HepG2 (cell line): Measurements from ENCODE around the gene PRSS53. TPM values are rescaled to one million over a fixed set of nuclear protein-coding genes. Genes with fewer than 3 reads are reported as not detected.

ENCODE experiments used
- ATF2 ChIP-seq: sonication (generic); formaldehyde crosslinking; IDR thresholded peaks from 2 replicates; pipeline ENCODE4 v1.4.0; 2020; ENCODE audit warnings: missing genetic modification reagents
- CREB3 ChIP-seq: sonication (generic); formaldehyde crosslinking; IDR thresholded peaks from 2 replicates; pipeline ENCODE4 v1.5.0; 2020; ENCODE audit warnings: missing genetic modification reagents
- GFI1 ChIP-seq: sonication (generic); formaldehyde crosslinking; IDR thresholded peaks from 2 replicates; pipeline ENCODE4 v1.5.0; 2020; ENCODE audit warnings: missing genetic modification reagents, mild to moderate bottlenecking, borderline replicate concordance
- HDAC2 ChIP-seq: sonication (generic); formaldehyde crosslinking; IDR thresholded peaks from 2 replicates; pipeline ENCODE4 v1.4.0; 2020; ENCODE audit warnings: missing genetic modification reagents
- HMG20A ChIP-seq: IDR thresholded peaks from 2 replicates; pipeline ENCODE4 v1.6.1; 2016; ENCODE audit warnings: borderline replicate concordance
- MAZ ChIP-seq, 2 experiments: sonication (generic) in 1 of 2; formaldehyde crosslinking in 1 of 2; IDR thresholded peaks; 2 replicates each; pipeline versions ENCODE4 v1.5.0 to v1.6.1; 2012 to 2020; ENCODE audit warnings: low read depth in 2 of 2, mild to moderate bottlenecking in 2 of 2, borderline replicate concordance in 1 of 2, improper control_type of control experiment in 1 of 2, low read length in 1 of 2, missing genetic modification reagents in 1 of 2, moderate library complexity in 1 of 2
- MTA3 ChIP-seq: sonication (generic); formaldehyde crosslinking; IDR thresholded peaks from 2 replicates; pipeline ENCODE4 v1.4.0; 2020; ENCODE audit warnings: missing genetic modification reagents
- NFIB ChIP-seq: sonication (generic); formaldehyde crosslinking; IDR thresholded peaks from 2 replicates; pipeline ENCODE4 v1.9.0; 2021; ENCODE audit warnings: missing genetic modification reagents, mild to moderate bottlenecking, borderline replicate concordance
- NFKB2 ChIP-seq: sonication (generic); formaldehyde crosslinking; IDR thresholded peaks from 2 replicates; pipeline ENCODE4 v1.4.0; 2020; ENCODE audit warnings: missing genetic modification reagents, borderline replicate concordance
- NR0B2 ChIP-seq: sonication (generic); formaldehyde crosslinking; IDR thresholded peaks from 2 replicates; pipeline ENCODE4 v1.4.0; 2020; ENCODE audit warnings: mild to moderate bottlenecking, missing genetic modification reagents
- SMAD1 ChIP-seq: sonication (generic); formaldehyde crosslinking; IDR thresholded peaks from 2 replicates; pipeline ENCODE4 v1.4.0; 2020; ENCODE audit warnings: missing genetic modification reagents, low read depth, mild to moderate bottlenecking, borderline replicate concordance
- TAF1 ChIP-seq: sonication (generic); formaldehyde crosslinking; IDR thresholded peaks from 2 replicates; pipeline ENCODE4 v1.4.0; 2020; ENCODE audit warnings: missing genetic modification reagents
- TEAD3 ChIP-seq: optimal IDR thresholded peaks from 2 replicates; pipeline ENCODE3; 2016; ENCODE audit warnings: borderline replicate concordance
- THAP8 ChIP-seq: sonication (generic); formaldehyde crosslinking; IDR thresholded peaks from 2 replicates; pipeline ENCODE4 v1.5.1; 2020; ENCODE audit warnings: missing genetic modification reagents, mild to moderate bottlenecking, borderline replicate concordance
- ZBTB33 ChIP-seq: sonication (generic); formaldehyde crosslinking; IDR thresholded peaks from 2 replicates; pipeline ENCODE4 v1.4.0; 2020; ENCODE audit warnings: missing genetic modification reagents
- ZNF646 ChIP-seq: sonication (generic); formaldehyde crosslinking; IDR thresholded peaks from 2 replicates; pipeline ENCODE4 v1.9.0; 2021; ENCODE audit warnings: mild to moderate bottlenecking, missing genetic modification reagents
- polyA plus RNA-seq, 8 experiments: library from polyadenylated mRNA; depleted of rRNA in 3 of 8; stranded (reverse) in 7 of 8; unstranded in 1 of 8; fragments of >200 nt; fragmentation: Illumina TruSeq in 4 of 8; extraction: Trizol in 4 of 8; gene quantifications; 2 replicates each; pipeline versions ENCODE4 v1.2.1 to v1.2.3, GENCODE V29; 2011 to 2016; ENCODE audit warnings: low read depth in 4 of 8, missing spikeins in 1 of 8, mixed read lengths in 1 of 8; ENCODE audit not compliant: insufficient read depth in 1 of 8
- total RNA-seq, 5 experiments: library from RNA; depleted of rRNA; stranded (reverse); fragments of >200 nt; fragmentation: Illumina TruSeq; extraction: Trizol; gene quantifications; 2 replicates each; pipeline ENCODE4 v1.2.3, GENCODE V29; 2016; ENCODE audit warnings: low read depth in 1 of 5

Gene PRSS53
- total and polyA plus RNA-seq, 2 of the 13 experiments (the other 11 are each of a cell fraction or from before 2014, with no cell fraction given) = 2.2 to 7.4 TPM

- TF ChIP-seq ATF2 (CRISPR knock-in tag) (peak; percentile 93), NFIB (CRISPR knock-in tag) (no peak), ZBTB33 (CRISPR knock-in tag) (peak; percentile 90), TEAD3 (peak; percentile 87), TAF1 (peak; percentile 67), CREB3 (CRISPR knock-in tag) (peak; percentile 93), NR0B2 (CRISPR knock-in tag) (peak; percentile 95), MAZ (IDR thresholded peaks at IDR 0.05; ENCODE audit: borderline replicate concordance, low read depth, low read length) (no peak), MAZ (CRISPR knock-in tag; IDR thresholded peaks at IDR 0.05; ENCODE audit: low read depth) (peak; percentile 97), SMAD1 (CRISPR knock-in tag) (peak; percentile 84; the same call in 1 of the 2 replicates), MTA3 (no peak), HMG20A (CRISPR knock-in tag) (peak; percentile 92), GFI1 (CRISPR knock-in tag) (peak; percentile 71; the same call in 1 of the 2 replicates), HDAC2 (CRISPR knock-in tag) (peak; percentile 95), THAP8 (CRISPR knock-in tag) (no peak), NFKB2 (CRISPR knock-in tag) (peak; percentile 98), ZNF646 (CRISPR knock-in tag) (no peak)
Observed at GRCh38 chr16:31105677-31106213, 17.0 kb upstream of the PRSS53 start (continued).
